ENCODE results near the gene NLE1.
"Not testable (repeated sequence)": the region's sequence is repeated elsewhere in the genome, so short reads cannot be mapped to it uniquely, and the experiment has no call there.

NLE1 gene

DNA sequence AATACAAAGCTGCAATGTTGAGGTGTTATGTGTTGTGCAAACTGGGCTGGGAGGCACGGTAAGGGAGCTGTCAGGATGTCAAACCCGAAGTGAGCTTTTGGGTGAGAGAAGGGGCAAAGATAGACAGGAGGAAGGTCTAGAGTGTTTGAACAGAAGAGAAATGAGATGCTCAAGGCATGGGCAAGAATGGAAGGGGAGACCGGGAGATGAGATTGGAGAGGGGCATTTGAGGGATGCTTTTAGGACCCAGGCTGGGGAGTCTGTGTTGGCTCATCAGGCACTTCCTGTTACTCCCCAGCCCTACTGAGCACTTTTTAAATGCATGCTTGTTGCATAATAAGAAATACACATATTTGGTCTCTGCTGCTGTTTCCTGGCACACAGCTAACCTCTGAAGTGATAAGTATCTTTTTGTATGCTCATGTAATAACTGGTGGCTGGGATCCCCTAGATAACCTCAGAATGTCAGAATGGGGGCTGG is 19.2 kb upstream of the NLE1 start:
- peak in 5 of 6 experiments; percentile 13 to 65 (median 59) for DNase-seq

DNA sequence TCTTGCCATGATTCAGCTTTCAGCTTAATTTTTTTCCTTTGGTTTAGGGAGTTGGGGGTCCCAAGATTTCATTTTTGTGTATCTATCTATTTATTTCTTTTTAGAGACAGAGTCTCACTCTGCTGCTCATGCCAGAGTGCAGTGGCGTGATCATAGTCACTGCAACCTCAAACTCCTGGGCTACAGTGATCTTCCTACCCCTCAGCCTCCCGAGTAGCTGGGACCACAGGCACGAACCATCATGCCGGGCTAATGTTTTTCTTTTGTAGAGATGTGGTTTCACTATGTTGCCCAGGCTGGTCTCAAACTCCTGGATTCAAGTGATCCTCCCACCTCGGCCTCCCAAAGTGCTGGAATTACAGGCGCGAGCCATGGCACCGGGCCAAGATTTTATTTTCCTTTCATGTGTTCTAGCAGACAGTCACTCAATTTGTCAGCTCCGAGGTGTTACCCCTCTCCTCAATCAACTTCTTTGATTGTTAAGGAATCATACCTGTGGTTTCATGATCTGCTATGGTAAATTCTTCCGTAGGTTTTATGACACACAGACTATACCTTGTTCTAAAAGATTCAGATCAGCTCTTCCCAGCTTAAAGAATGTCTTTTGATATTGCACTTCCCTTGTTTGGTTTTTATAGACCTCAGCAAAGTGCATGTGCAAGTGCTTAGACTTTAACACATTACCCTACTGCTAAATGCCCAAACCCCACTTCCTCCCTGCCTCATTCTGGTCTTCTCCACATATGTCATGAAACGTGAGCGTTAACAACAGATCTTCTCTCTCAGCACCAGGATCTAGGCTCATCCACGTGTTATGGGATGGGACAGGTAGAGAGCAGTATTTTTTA is 18.5 kb upstream of the NLE1 start:
- peak; percentile 33 to 74 (median 62) for DNase-seq

DNA sequence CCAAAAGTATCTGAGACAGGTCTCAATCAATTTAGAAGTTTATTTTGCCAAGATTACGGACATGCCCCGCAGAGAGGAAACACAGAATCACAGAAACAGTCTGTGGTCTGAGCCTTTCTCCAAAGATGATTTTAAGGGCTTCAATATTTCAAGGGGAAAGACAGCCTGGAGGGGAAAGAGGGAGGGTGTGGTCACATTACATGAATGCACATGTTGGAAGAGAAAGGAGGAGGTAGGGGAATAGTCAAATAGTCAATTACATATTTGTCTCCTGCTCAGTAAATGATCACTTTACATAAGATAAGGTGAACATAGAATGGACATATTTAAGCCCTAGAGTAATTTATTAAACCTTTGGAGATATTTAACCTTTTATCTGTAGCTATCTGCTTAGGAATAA is 17.8 kb upstream of the NLE1 start:
- DNase-seq, result no peak

DNA sequence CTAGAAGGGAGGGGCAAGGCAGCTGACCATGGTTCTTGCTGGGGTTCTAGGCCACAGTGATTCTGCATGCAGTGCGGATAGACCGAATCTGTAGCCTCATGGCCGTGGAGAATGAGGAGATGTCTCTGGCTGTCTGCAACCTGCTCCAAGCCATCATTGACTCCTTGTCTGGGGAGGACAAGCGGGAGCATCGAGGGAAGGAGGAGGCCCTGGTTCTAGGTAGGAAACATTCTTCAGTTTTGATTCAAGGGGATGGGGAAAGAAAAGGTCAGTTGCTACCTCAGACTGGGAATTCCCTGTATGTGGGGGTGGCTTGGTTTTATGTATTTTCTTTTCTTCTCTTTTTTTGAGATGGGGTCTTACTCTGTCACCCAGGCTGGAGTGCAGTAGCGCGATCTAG is 13.1 kb upstream of the NLE1 start:
- no peak for DNase-seq

DNA sequence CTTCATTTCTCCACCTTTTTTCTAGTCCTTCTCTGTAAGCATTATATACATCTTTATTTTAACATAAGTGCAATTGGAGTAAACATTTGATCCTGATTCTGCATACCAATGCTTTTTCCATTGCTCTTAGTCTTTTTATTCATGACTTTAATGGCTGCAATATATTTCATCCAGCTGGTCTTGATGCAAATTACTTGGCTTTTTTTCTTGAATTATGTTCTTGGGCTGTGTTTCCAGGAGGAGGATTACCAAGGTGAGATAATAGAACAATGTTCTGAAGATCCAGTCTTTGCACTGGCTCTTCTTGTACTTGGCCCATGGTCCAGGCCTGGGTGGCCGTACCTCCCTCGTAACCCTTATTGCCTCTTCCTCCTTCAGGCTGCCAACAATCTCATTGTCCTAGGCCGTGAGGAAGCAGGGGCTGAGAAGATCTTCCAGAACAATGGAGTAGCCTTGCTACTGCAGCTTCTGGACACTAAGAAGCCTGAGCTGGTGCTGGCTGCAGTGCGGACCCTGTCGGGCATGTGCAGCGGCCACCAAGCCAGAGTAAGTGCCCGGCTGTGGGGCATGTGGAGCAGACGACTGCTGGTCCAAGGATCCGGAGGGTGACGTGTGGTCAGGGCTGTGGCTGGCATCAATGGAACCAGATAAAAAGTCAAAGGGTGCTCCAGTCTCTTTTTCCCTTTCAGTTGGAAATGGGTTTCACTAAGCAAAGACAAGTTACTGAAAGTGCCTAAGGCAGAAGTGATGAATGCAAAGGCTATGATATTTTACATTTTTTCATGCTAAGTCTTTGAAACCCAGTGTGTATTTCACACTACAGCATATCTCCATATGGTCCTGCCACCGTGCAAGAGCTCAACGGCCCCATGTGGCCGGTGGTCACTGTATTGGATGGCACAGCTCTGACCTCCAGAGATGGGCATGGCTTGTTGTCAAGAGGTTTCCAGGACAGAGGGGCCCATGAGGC is 12.4 kb upstream of the NLE1 start:
- no peak for DNase-seq

DNA sequence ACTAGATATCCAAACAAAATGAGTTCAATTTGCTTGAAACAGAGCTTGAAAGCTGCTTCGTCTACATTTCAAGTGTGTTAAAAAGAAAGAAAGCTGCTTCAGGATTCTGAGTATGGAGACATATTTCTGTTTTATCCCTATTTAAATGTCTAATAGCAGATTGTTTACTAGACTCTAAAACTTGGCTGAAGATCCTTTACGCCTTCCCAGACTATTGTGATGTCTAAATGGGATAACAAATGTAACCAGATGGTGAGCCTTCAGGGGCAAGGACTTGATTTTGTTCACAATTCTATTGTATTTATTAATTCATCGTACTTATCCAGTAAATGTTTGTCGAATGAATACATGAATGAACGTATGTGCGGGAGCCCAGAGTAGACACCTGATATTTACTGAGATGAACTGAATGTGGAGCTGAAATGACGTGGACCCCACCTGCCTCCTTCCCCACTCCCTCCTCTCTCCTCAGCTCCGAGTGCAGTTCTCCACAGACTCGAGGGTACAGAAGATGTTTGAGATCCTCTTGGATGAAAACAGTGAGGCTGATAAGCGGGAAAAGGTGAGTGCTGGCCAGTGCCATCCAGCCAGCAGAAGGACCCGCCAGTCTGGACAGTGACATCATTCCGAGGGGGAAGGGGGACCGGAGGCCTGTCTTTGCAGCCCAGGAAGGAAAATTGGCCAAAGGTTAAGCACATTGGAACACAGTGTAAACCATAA is 10.5 kb upstream of the NLE1 start:
- no peak for DNase-seq

DNA sequence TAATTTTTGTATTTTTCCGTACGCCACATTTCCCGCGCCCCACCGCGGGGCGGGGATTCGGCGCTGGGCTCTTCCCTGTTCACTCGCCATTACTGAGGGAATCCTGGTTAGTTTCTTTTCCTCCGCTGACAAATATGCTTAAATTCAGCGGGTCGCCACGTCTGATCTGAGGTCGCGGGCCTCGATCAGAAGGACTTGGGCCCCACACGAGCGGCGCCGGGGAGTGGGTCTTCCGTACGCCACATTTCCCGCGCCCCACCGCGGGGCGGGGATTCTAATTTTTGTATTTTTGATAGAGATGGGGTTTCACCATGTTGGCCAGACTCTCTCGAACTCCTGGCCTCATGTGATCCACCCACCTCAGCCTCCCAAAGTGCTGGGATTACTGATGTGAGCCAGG is 9.0 kb upstream of the NLE1 start:
- not testable (repeated sequence) for DNase-seq

DNA sequence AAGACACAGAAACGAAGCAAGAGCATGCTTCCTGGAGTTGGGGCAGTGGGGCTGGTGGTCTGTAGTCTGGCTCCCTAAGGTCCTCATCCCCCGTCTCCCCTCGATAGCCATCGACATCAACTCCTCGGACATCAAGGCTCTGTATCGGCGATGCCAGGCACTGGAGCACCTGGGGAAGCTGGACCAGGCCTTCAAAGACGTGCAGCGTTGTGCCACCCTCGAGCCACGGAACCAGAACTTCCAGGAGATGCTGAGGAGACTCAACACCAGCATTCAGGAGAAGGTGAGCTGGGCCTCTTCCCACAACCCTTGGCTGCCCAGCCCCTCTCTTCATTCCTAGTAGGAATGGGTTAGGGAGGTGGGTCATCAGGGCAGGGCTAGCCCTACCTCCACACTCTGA is 7.8 kb upstream of the NLE1 start:
- no peak for DNase-seq

DNA sequence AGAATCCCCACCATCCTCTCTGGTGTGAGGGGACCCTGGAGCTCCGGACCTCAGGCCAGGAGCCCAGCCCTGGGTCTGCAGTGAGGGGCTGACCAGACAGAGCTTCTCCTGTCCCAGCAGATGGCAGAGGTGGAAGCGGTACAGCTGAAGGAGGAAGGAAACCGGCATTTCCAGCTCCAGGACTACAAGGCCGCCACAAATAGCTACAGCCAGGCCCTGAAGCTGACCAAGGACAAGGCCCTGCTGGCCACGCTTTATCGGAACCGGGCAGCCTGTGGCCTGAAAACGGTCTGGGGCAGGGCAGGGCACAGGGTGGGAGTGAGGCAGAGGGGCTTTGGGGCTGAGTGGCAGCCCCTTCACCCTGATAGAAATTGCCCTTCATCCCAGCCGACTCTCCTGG is 6.0 kb upstream of the NLE1 start:
- no peak for DNase-seq

DNA sequence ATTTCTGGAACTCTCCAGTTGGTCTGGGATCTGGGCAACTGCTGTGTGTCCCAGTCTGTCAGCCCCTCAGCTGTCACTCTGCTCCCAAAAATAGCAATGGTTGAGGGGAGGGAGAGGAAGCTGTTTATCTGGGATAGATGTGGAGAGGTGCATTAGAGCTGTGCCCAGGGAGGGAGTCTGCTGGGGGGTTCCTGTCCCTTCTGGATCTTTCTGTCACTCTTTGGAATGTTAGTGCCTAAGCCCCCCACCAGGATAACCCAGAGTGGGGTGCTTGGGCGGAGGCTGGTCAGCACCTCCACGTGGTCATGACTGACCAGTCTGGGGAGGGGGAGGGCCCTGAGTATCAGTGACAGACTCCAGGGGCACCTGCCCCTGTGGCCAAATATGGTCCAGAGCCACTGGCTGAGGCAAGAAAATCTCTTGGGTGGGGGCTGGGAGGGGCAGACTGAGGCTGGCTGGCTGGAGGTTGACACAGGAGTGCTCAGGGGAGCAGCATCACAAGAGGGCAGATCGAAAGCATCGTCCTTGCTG is 5.3 kb upstream of the NLE1 start, which contains the start of gene UNC45B:
TSS of gene UNC45B (plus strand) at position 443 of the 531 bp plus-strand sequence. CDS start 447 bp downstream, outside the sequence.
- DNase-seq, result no peak

DNA sequence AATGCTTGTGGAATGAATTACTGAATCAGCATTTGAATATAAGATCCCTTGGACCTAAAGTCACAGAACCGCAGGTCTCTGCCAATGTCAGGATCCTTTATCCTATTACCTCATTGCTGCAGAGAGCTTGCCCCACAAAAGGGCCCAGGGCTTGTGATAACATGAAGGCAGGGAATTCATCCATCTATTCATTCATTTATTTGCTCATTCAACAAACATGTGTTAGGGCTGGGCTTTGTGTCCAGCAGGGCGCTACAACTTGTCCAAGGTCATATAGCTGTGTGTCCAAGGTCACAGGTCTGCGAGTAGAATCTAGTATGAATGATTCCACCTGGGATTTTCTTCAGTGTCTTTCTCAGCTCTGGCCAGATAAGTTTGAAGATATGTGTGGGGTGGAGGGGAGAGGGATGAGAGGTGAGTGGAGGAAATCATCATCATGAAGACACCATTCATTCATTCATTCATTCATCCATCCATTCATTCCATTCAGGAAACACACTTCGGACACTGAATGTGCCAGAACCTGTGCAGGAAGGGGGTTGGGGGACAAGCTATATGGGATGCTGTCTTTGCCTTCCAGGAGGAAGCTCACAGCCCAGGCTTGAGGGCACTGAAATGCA is 4.2 kb upstream of the NLE1 start:
- DNase-seq, result no peak

DNA sequence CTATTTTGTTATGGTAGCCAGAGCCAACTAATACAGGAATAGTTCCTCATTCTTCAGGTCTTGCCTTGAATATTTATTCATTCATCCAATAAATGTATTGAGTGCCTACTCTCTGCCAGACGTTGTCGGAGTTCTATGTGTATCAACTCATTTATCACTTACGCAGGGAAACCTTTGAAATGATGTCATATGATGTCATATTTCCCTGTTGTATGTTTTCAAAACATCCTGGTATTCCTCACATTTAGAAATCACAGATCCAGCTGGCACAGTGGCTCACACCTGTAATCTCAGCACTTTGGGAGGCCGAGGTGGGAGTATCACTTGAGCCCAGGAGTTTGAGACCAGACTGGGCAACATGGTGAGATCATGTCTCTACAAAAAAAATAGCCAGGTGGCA is 2.7 kb upstream of the NLE1 start:
- DNase-seq, result no peak

DNA sequence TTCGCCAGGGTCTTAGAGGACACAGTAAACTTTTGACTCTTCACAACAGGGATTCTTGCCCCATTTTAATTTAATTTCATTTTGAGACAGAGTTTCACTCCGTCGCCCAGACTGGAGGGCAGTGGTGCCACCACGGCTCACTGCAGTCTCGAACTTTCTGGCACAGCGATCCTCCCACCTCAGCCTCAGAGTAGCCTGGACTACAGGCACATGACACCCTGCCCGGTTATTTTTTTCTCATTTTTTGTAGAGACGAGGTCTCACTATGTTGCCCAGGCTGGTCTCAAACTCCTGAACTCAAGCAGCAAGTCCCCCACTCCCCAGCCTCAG is 329 bp upstream of the NLE1 start:
- no peak for DNase-seq

DNA sequence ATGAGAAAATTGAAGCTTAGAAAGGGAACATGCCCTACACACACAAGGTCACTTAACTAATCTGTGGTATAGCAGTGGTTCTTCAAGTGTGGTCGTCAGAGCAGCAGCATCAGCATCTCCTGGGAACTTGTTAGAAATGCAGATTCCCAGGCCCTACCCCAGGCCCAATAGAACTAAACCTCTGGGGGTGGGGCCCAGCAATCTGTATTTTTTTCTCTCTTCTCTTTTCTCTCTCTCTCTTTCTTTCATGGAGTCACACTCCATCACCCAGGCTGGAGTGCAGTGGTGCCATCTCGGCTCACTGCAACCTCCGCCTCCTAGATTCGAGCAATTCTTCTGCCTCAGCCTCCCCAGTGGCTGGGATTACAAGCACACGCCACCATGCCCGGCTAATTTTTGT is 3.9 kb downstream of the NLE1 start:
- no peak for DNase-seq

DNA sequence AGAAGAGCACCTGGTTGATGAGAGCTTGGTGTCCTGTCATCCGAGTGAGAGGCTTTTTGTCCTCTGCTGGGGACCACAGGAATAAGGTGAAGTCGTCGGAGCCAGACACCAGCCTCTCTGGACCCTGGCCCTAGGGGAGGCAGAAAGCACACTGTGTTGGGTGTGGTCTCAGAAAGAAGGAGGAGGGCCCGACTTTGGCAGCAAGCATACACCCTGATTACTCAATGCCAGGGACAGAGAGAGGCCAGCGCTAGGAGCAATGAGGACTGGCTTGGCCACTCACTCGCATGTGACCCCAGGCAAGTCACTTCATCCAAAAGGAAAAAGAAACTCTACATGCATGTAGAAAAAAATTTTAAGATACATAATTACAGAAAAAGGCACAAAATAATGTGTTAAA is 6.8 kb downstream of the NLE1 start:
- no peak for DNase-seq

DNA sequence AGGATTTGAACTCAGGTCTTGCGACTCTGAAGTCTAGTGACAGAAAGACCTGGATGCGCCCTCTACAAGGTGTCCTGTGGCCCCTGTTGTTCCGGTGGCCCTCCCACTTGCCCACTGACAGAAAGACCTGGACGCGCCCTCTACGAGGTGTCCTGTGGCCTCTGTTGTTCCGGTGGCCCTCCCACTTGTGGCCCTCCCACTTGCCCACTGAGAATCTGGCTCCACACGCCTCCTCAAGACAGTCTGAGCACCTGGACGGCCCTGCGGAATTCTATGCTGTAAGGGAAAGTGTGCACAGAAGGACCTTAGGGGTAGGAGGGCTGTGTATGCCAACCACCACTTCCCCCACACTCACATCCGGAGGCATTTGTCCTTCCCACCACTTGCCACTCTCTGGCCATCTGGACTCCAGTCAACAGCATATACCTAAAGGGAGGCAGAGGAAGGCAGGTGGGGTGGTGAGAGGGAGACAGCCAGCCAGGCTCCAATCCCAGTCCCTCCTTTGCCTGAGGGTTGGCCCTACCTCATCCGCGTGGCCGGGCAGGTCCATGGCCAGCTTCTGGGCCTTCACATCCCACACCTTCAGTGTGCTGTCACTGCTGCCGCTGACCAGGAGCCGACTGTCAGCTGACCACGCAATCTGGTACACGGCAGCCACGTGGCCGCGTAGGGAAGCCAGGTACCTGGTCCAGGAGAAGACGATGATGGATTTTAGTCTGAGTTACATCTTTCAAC is 9.1 kb downstream of the NLE1 start:
- no peak for DNase-seq

DNA sequence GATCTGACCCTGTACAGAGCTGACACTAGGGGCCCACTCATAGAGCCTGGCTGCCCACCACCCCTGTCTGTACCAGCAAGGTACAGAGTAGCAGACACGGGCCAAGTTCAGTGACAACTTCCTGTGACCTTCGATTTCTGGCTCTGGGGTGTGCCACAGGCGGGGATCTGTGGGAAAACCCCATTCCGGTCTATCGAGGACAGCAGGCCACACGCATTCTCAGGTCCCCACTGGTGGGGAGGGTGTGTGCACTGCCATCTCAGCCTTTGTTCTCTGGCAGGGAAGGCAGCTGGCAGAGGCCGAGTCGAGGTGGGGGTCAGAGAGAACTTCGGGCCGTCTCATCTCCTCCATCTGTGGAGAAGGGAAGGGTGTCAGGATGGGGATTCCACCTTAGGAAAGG is 10.0 kb downstream of the NLE1 start:
- no peak for DNase-seq

DNA sequence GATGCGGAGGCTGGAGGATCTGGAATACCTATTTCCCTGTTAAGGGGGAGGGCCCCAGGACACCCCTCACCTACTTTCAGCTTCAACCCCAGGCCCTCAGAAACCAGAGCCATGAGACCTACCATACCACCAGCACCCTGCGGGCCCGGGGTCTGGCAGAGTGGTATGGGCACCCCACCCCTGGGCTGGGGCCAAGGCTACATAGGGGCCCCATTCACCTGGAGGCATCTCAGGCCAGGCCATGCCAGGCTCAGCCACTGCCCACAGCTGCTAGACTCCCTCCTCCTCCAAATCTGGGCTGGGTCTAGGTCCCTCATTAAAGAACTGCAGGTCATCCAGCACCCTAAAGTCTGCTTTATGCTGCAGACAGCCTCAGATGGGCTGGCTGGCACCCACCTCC is 11.7 kb downstream of the NLE1 start:
- no peak for DNase-seq

DNA sequence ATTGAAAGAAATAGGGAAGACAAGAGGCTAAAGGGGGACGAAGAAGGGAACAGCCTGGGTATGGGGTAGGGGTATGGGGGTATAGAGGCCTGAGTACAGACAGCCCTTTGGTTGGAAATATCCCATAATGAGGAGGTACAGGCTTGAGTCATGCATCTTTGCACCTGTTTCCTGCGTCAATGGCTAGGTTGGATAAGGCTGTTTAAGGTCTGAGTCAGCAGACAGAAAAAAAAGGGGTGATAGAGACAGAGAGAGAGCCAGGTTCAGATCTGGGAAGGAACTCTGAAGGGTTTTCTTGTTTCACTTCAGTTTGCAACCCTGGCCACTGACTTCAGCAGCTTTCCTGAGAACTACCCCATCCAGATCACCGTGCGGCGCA is 12.1 kb downstream of the NLE1 start:
- DNase-seq, result no peak

DNA sequence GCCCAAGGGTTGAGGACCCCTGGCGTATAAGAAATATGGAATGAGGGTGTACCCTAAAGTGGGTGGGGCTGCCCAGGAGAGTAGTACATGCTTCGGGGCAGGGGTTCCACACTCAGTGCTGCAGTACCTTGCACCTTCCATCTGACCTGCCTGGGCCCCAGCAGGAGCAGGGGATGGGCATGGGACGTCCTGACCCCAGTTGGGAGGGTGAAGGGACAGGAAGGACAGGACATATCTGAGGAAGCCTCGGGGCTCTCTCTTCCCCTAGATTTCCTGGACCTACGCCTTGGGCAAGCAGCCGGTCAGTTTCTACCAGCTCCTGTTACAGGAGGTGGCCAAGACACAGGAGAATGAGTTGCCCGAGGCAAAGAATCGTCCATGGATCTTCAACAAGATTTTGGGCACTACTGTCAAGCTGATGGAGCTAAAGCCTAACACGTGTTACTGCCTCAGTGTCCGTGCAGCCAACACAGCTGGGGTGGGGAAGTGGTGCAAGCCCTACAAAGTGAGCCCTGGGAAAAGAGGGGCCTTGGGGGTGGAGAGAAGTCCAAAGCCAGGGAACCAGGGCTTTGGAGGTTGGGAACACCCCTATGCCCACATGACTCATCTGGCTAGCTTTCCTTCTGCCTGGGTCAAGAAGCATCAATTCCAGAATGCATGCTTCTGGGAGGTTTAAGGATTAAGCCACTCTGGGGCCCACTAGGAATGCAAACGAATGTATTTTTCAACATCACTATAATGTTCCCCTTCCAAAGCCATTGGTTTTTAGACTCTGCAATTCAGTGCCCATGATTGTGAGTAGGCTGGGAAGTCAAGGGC is 12.7 kb downstream of the NLE1 start:
- DNase-seq, result no peak
